Mesenchymal stem cell (in vitro differentiated cells and primary cell): ENCODE data around the gene AXIN1.

ENCODE experiments used
- DNase-seq: peaks from one replicate; pipeline ENCODE4 v3.0.0-alpha.2; 2013
- H2AFZ ChIP-seq: one replicate; pipeline ENCODE4 v1.6.1; 2013; ENCODE audit warnings: low read depth, mild to moderate bottlenecking, control low read depth, inconsistent platforms, low read length, moderate library complexity
- H2AK5ac ChIP-seq: 2 replicates; pipeline ENCODE4 v1.6.1; 2013; ENCODE audit warnings: low read length, moderate library complexity, mild to moderate bottlenecking, inconsistent platforms; ENCODE audit not compliant: severe bottlenecking
- H2BK120ac ChIP-seq: one replicate; pipeline ENCODE4 v1.6.1; 2013; ENCODE audit warnings: low read depth, mild to moderate bottlenecking, inconsistent platforms, low read length, moderate library complexity
- H2BK12ac ChIP-seq, 2 experiments: one replicate each; pipeline ENCODE4 v1.6.1; 2013; ENCODE audit warnings: inconsistent platforms in 2 of 2, low read length in 2 of 2, mild to moderate bottlenecking in 2 of 2, moderate library complexity in 2 of 2, control low read depth in 1 of 2
- H2BK15ac ChIP-seq: one replicate; pipeline ENCODE4 v1.6.1; 2013; ENCODE audit warnings: mild to moderate bottlenecking, low read depth, inconsistent platforms; ENCODE audit not compliant: poor library complexity, severe bottlenecking
- H2BK5ac ChIP-seq: 2 replicates; pipeline ENCODE4 v1.6.1; 2013; ENCODE audit warnings: low read depth, mild to moderate bottlenecking, low read length, control low read depth, inconsistent platforms; ENCODE audit not compliant: poor library complexity, severe bottlenecking
- H3K14ac ChIP-seq, 2 experiments: one replicate each; pipeline ENCODE4 v1.6.1; 2013; ENCODE audit warnings: inconsistent platforms in 2 of 2, low read length in 2 of 2, control low read depth in 1 of 2, mild to moderate bottlenecking in 1 of 2, moderate library complexity in 1 of 2
- H3K18ac ChIP-seq, 2 experiments: one replicate each; pipeline ENCODE4 v1.6.1; 2013; ENCODE audit warnings: inconsistent platforms in 2 of 2, low read length in 2 of 2, control low read depth in 1 of 2, low read depth in 1 of 2, mild to moderate bottlenecking in 1 of 2
- H3K23ac ChIP-seq, 2 experiments: one replicate each; pipeline ENCODE4 v1.6.1; 2013; ENCODE audit warnings: inconsistent platforms in 2 of 2, low read length in 2 of 2, mild to moderate bottlenecking in 2 of 2, moderate library complexity in 2 of 2, control low read depth in 1 of 2
- H3K27ac ChIP-seq: 2 replicates; pipeline ENCODE4 v1.5.1; 2013; ENCODE audit warnings: mild to moderate bottlenecking, moderate library complexity, low read length, control low read depth, inconsistent platforms; ENCODE audit not compliant: poor library complexity, severe bottlenecking
- H3K27me3 ChIP-seq, 2 experiments: 2 replicates each; pipeline versions ENCODE4 v1.6.1 to v1.7.0; 2013; ENCODE audit warnings: low read length in 2 of 2, mild to moderate bottlenecking in 2 of 2, moderate library complexity in 2 of 2, control low read depth in 1 of 2, inconsistent platforms in 1 of 2; ENCODE audit not compliant: control insufficient read depth in 1 of 2, insufficient read depth in 1 of 2
- H3K36me3 ChIP-seq, 2 experiments: 2 replicates each; pipeline versions ENCODE4 v1.6.1 to v1.7.0; 2013; ENCODE audit warnings: low read length in 2 of 2, control low read depth in 1 of 2, inconsistent platforms in 1 of 2, low read depth in 1 of 2, mild to moderate bottlenecking in 1 of 2; ENCODE audit not compliant: insufficient read depth in 2 of 2, control insufficient read depth in 1 of 2
- H3K4ac ChIP-seq, 2 experiments: one replicate each; pipeline ENCODE4 v1.6.1; 2013; ENCODE audit warnings: inconsistent platforms in 2 of 2, low read length in 2 of 2, mild to moderate bottlenecking in 2 of 2, moderate library complexity in 2 of 2, control low read depth in 1 of 2, low read depth in 1 of 2
- H3K4me1 ChIP-seq: 2 replicates; pipeline ENCODE4 v1.6.1; 2013; ENCODE audit warnings: low read depth, low read length, control low read depth; ENCODE audit not compliant: control insufficient read depth, insufficient read depth
- H3K4me2 ChIP-seq: 2 replicates; pipeline ENCODE4 v1.6.1; 2013; ENCODE audit warnings: low read length, mild to moderate bottlenecking, inconsistent platforms; ENCODE audit not compliant: poor library complexity, severe bottlenecking
- H3K4me3 ChIP-seq, 2 experiments: 2 replicates each; pipeline versions ENCODE4 v1.5.1 to v1.7.0; 2013; ENCODE audit warnings: low read length in 2 of 2, mild to moderate bottlenecking in 2 of 2, control low read depth in 1 of 2, low read depth in 1 of 2; ENCODE audit not compliant: insufficient read depth in 1 of 2
- H3K79me1 ChIP-seq: replicated peaks from 2 replicates; pipeline ENCODE4 v1.6.1; 2013; ENCODE audit warnings: mild to moderate bottlenecking, control low read depth, low read length, inconsistent platforms; ENCODE audit not compliant: poor library complexity, severe bottlenecking
- H3K9ac ChIP-seq: 2 replicates; pipeline ENCODE4 v1.7.0; 2013; ENCODE audit warnings: mild to moderate bottlenecking, low read length, moderate library complexity
- H3K9me3 ChIP-seq: 2 replicates; pipeline ENCODE4 v1.7.0; 2013; ENCODE audit warnings: mild to moderate bottlenecking, low read length; ENCODE audit not compliant: control insufficient read depth
- H4K8ac ChIP-seq: one replicate; pipeline ENCODE4 v1.6.1; 2013; ENCODE audit warnings: inconsistent platforms, mild to moderate bottlenecking, low read length, moderate library complexity
- H4K91ac ChIP-seq: one replicate; pipeline ENCODE4 v1.6.1; 2013; ENCODE audit warnings: mild to moderate bottlenecking, low read length, inconsistent platforms
- WGBS: methylation state at CpG from one replicate; pipeline ENCODE4 v1.1.7; 2013; ENCODE audit warnings: mixed read lengths; 5-methylcytosine and 5-hydroxymethylcytosine counted together

AXIN1 gene

GRCh38 chr16:303760-304505 lies 48.6 kb downstream of the AXIN1 start:
- no peak overlapping the region for H2BK12ac ChIP-seq
- H3K9me3 ChIP-seq = no peaks in the 10 kb centered on the region
- no peaks in the 10 kb centered on the region for H3K27me3 ChIP-seq
- peaks cover 32% of the 10 kb centered on the region for H3K79me1 ChIP-seq
- no peak overlapping the region for H3K23ac ChIP-seq
- H3K18ac ChIP-seq = no peak overlapping the region
- H2BK15ac ChIP-seq = no peak overlapping the region
- H3K4me3 ChIP-seq = no peak overlapping the region
- H2BK120ac ChIP-seq = no peak overlapping the region
- WGBS = 95% methylated on average over 43 of the region's 43 CpGs
- peaks cover 53 to 55% of the 10 kb centered on the region in 2 experiments for H3K36me3 ChIP-seq
- H3K4me2 ChIP-seq = no peak overlapping the region
- H4K8ac ChIP-seq = no peak overlapping the region
- no peak overlapping the region for H2AK5ac ChIP-seq
- H3K27ac ChIP-seq = no peak overlapping the region
- no peak overlapping the region for H2BK5ac ChIP-seq
- H3K9ac ChIP-seq = no peak overlapping the region
- no peak overlapping the region for H4K91ac ChIP-seq
- H3K14ac ChIP-seq = no peak overlapping the region
- peaks cover 8% of the 10 kb centered on the region for H3K4me1 ChIP-seq
- peak; percentile 22 for DNase-seq
- H3K4ac ChIP-seq = no peak overlapping the region
- H2AFZ ChIP-seq = no peak overlapping the region

GRCh38 chr16:301950-302349 lies 50.6 kb downstream of the AXIN1 start:
- H3K23ac ChIP-seq = no peak overlapping the region
- no peak overlapping the region for H4K8ac ChIP-seq
- no peak overlapping the region for H3K9ac ChIP-seq
- H4K91ac ChIP-seq = no peak overlapping the region
- H3K14ac ChIP-seq = no peak overlapping the region
- H2BK5ac ChIP-seq = no peak overlapping the region
- H3K27me3 ChIP-seq = no peaks in the 10 kb centered on the region
- H2AK5ac ChIP-seq = no peak overlapping the region
- peaks cover 41 to 57% of the 10 kb centered on the region in 2 experiments for H3K36me3 ChIP-seq
- no peak overlapping the region for H3K18ac ChIP-seq
- H2AFZ ChIP-seq = no peak overlapping the region
- H2BK12ac ChIP-seq = no peak overlapping the region
- H3K79me1 ChIP-seq = peaks cover 32% of the 10 kb centered on the region
- H3K9me3 ChIP-seq = no peaks in the 10 kb centered on the region
- no peak overlapping the region for H2BK120ac ChIP-seq
- peaks cover 11% of the 10 kb centered on the region for H3K4me1 ChIP-seq
- DNase-seq = no peak
- H3K4ac ChIP-seq = no peak overlapping the region
- no peak overlapping the region for H3K27ac ChIP-seq
- peak overlapping the region; percentile 13 for H2BK15ac ChIP-seq
- no peak overlapping the region for H3K4me3 ChIP-seq
- no peak overlapping the region for H3K4me2 ChIP-seq
- 96% methylated on average over 13 of the region's 13 CpGs for WGBS

GRCh38 chr16:301235-301634 lies 51.3 kb downstream of the AXIN1 start:
- H2BK120ac ChIP-seq = no peak overlapping the region
- peaks cover 16% of the 10 kb centered on the region for H3K4me1 ChIP-seq
- peaks cover 32% of the 10 kb centered on the region for H3K79me1 ChIP-seq
- whole genome bisulfite sequencing = 100% methylated on average over 3 of the region's 6 CpGs
- H2AK5ac ChIP-seq = no peak overlapping the region
- no peaks in the 10 kb centered on the region for H3K27me3 ChIP-seq
- H2BK15ac ChIP-seq = no peak overlapping the region
- no peak overlapping the region for H3K9ac ChIP-seq
- H3K9me3 ChIP-seq = no peaks in the 10 kb centered on the region
- no peak overlapping the region for H3K27ac ChIP-seq
- peaks cover 41 to 57% of the 10 kb centered on the region in 2 experiments for H3K36me3 ChIP-seq
- no peak overlapping the region for H4K91ac ChIP-seq
- H2AFZ ChIP-seq = no peak overlapping the region
- no peak overlapping the region for H3K4me3 ChIP-seq
- H4K8ac ChIP-seq = no peak overlapping the region
- no peak for DNase-seq
- no peak overlapping the region for H3K4me2 ChIP-seq
- no peak overlapping the region for H2BK12ac ChIP-seq
- H3K4ac ChIP-seq = no peak overlapping the region
- no peak overlapping the region for H3K18ac ChIP-seq
- H2BK5ac ChIP-seq = no peak overlapping the region
- no peak overlapping the region for H3K14ac ChIP-seq
- H3K23ac ChIP-seq = no peak overlapping the region

DNA sequence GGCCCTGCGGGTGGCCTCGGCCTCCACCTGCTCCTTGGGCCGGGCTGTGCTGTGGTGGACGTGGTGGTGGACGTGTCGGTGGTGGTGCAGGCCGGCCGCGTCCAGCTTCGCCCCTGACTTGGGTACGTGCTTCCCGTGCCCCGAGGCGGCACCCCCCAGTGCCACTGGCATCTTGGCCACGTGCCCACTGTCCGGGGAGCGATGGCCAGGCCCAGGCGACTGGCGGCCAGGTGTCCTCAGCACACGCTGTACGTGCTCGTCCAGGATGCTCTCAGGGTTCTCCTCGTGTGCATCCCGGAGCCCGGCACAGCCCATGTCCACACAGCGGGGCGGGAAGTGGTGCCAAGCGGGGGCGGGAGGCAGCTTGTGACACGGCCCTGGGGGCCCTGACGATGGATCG lies 54.7 kb downstream of the AXIN1 start:
- Histone ChIP-seq H2BK12ac (no peak overlapping the region), H3K27me3 (no peaks in the 10 kb centered on the region), H3K23ac (no peak overlapping the region), H3K79me1 (peaks cover 19% of the 10 kb centered on the region), H3K9ac (no peak overlapping the region), H3K36me3 (peaks cover 29 to 52% of the 10 kb centered on the region in 2 experiments), H3K18ac (no peak overlapping the region), H3K4ac (no peak overlapping the region), H4K91ac (no peak overlapping the region), H3K4me1 (peaks cover 17% of the 10 kb centered on the region), H4K8ac (no peak overlapping the region), H2BK5ac (no peak overlapping the region), H3K4me3 (no peak overlapping the region), H3K14ac (no peak overlapping the region), H2BK120ac (no peak overlapping the region), H3K9me3 (no peaks in the 10 kb centered on the region), H2AFZ (no peak overlapping the region), H2BK15ac (no peak overlapping the region), H2AK5ac (no peak overlapping the region), H3K4me2 (no peak overlapping the region), H3K27ac (no peak overlapping the region)
- 96% methylated on average over 32 of the region's 32 CpGs for WGBS
- no peak for DNase-seq
